Endothelial cell of umbilical vein (primary cell): ENCODE data around the gene ENHO. TPM values are rescaled to one million over a fixed set of nuclear protein-coding genes. Genes with fewer than 3 reads are reported as not detected.
"Not testable (repeated sequence)": the region's sequence is repeated elsewhere in the genome, so short reads cannot be mapped to it uniquely, and the experiment has no call there.

Experiments
- BruUV-seq: library from RNA; stranded (reverse); fragments of 400-500 nt; replicated peaks from 2 replicates; lab custom pipeline; 2021; lab: Mats Ljungman, UMichigan
- CTCF ChIA-PET: fragments of 300-600, 350-600 bp; sonication (Branson Sonifier 250); formaldehyde crosslinking; loops from one replicate; lab custom pipeline; 2021; ENCODE audit warnings: antibody characterized with exemption, inconsistent platforms; lab: Charles Lee
- POLR2A ChIA-PET: fragments of 300-600, 350-600 bp; sonication (Branson Sonifier 250); formaldehyde crosslinking; loops from one replicate; lab custom pipeline; 2021; ENCODE audit warnings: antibody characterized with exemption, inconsistent platforms; lab: Charles Lee
- DNase-seq: peaks from one replicate; pipeline ENCODE4 v3.0.0-alpha.2; 2011; ENCODE audit warnings: low read depth, low spot score
- FAIRE-seq: peaks from 2 replicates; lab custom pipeline; 2011; peaks lifted over from hg19 to GRCh38; lab: Jason Lieb, UNC
- H2AFZ ChIP-seq: 2 replicates; pipeline ENCODE4 v1.6.0; 2012; ENCODE audit warnings: low read depth, low read length, control low read depth, inconsistent platforms
- H3K27ac ChIP-seq: 2 replicates; pipeline ENCODE4 v1.5.1; 2011; ENCODE audit warnings: low read depth, mild to moderate bottlenecking, control low read depth, low read length, moderate library complexity; ENCODE audit not compliant: insufficient read depth
- H3K27me3 ChIP-seq, 2 experiments: 2 replicates each; pipeline versions ENCODE4 v1.6.0 to v1.6.1; 2011; ENCODE audit warnings: low read length in 2 of 2, mixed read lengths in 1 of 2; ENCODE audit not compliant: control insufficient read depth in 2 of 2, insufficient read depth in 2 of 2
- H3K36me3 ChIP-seq, 2 experiments: 2 replicates in 1 of 2; 3 replicates in 1 of 2; pipeline ENCODE4 v1.5.1; 2011; ENCODE audit warnings: low read length in 2 of 2, mild to moderate bottlenecking in 1 of 2, moderate library complexity in 1 of 2; ENCODE audit not compliant: control insufficient read depth in 2 of 2, insufficient read depth in 2 of 2; ENCODE audit errors: extremely low read depth in 1 of 2
- H3K4me1 ChIP-seq: 3 replicates; pipeline ENCODE4 v1.5.1; 2011; ENCODE audit warnings: mild to moderate bottlenecking, low read length; ENCODE audit not compliant: control insufficient read depth, insufficient read depth; ENCODE audit errors: extremely low read depth
- H3K4me2 ChIP-seq: 2 replicates; pipeline ENCODE4 v1.6.1; 2011; ENCODE audit warnings: low read length, control low read depth, mixed read lengths; ENCODE audit not compliant: insufficient read depth
- H3K4me3 ChIP-seq, 3 experiments: fragments of 200-600 bp in 1 of 3; sonication (generic), shearing (Covaris generic) in 1 of 3; replicated peaks in 1 of 3; 2 replicates each; pipeline ENCODE4 v1.5.1; 2011 to 2016; ENCODE audit warnings: control low read depth in 3 of 3, low read length in 3 of 3, mild to moderate bottlenecking in 2 of 3, inconsistent platforms in 1 of 3, low read depth in 1 of 3, moderate library complexity in 1 of 3; ENCODE audit not compliant: insufficient read depth in 1 of 3
- H3K79me2 ChIP-seq: 2 replicates; pipeline ENCODE4 v1.6.0; 2012; ENCODE audit warnings: low read length, inconsistent platforms; ENCODE audit not compliant: control insufficient read depth, insufficient read depth
- H3K9ac ChIP-seq: replicated peaks from 2 replicates; pipeline ENCODE3; 2011; ENCODE audit warnings: low read length, control low read depth; ENCODE audit not compliant: insufficient read depth; ENCODE audit errors: extremely low read depth
- H3K9me1 ChIP-seq: replicated peaks from 3 replicates; pipeline ENCODE4 v1.6.0; 2011; ENCODE audit warnings: mild to moderate bottlenecking, low read length; ENCODE audit not compliant: control insufficient read depth, insufficient read depth; ENCODE audit errors: extremely low read depth
- H3K9me3 ChIP-seq: replicated peaks from 2 replicates; pipeline ENCODE4 v1.5.1; 2012; ENCODE audit warnings: low read length, inconsistent platforms; ENCODE audit not compliant: control insufficient read depth, insufficient read depth
- H4K20me1 ChIP-seq: replicated peaks from 2 replicates; pipeline ENCODE3; 2011; ENCODE audit warnings: mild to moderate bottlenecking, low read length; ENCODE audit not compliant: control insufficient read depth, insufficient read depth; ENCODE audit errors: extremely low read depth
- EZH2 ChIP-seq: IDR thresholded peaks from 2 replicates; pipeline ENCODE4 v1.6.1; 2012; ENCODE audit warnings: borderline replicate concordance, low read depth, mild to moderate bottlenecking, moderate library complexity, low read length, inconsistent platforms; ENCODE audit not compliant: severe bottlenecking
- FOS ChIP-seq: IDR thresholded peaks from 2 replicates; pipeline ENCODE4 v1.6.1; 2011; ENCODE audit warnings: mild to moderate bottlenecking, low read length, moderate library complexity, borderline replicate concordance; ENCODE audit not compliant: insufficient read depth
- GATA2 ChIP-seq: IDR thresholded peaks from 2 replicates; pipeline ENCODE4 v1.7.0; 2011; ENCODE audit warnings: low read depth, mild to moderate bottlenecking, moderate library complexity, mixed read lengths, low read length; ENCODE audit not compliant: insufficient read length, insufficient read depth
- JUN ChIP-seq: IDR thresholded peaks from 2 replicates; pipeline ENCODE4 v1.6.1; 2011; ENCODE audit warnings: borderline replicate concordance, low read depth; ENCODE audit not compliant: insufficient read length, insufficient read depth
- MYC ChIP-seq: IDR thresholded peaks from one replicate; pipeline ENCODE4 v1.6.1; 2011; ENCODE audit warnings: mild to moderate bottlenecking, low read depth, low read length
- dilution Hi-C: fragments of 300-500 bp; cut with MboI; formaldehyde crosslinking; loops from one replicate; pipeline ENCODE4 v1.15.0; 2019; ENCODE audit warnings: low sequenced_read_pairs; ENCODE audit not compliant: extremely low pct_ligation_motif_present
- intact Hi-C: fragments of 100-400 bp; cut with micrococcal nuclease; formaldehyde crosslinking; loops from one replicate; pipeline ENCODE4 v1.10.0; 2022
- polyA plus RNA-seq, 4 experiments: library from polyadenylated mRNA; depleted of rRNA in 3 of 4; stranded (reverse) in 3 of 4; unstranded in 1 of 4; fragments of >200 nt; gene quantifications; 2 replicates each; pipeline versions ENCODE4 v1.2.1 to v1.2.3, GENCODE V29; 2011 to 2012; ENCODE audit warnings: missing spikeins in 1 of 4
- total RNA-seq: library from RNA; stranded (reverse); gene quantifications from 2 replicates; pipeline ENCODE4 v1.2.3, GENCODE V29; 2021
- TF ChIP-seq, protein P1 (sequence below): IDR thresholded peaks from 2 replicates; pipeline ENCODE4 v1.6.1; 2011; ENCODE audit not compliant: insufficient read depth, insufficient read length
- TF ChIP-seq, protein P2 (sequence below), 2 donors: IDR thresholded peaks; 1 replicate in 1 of 2; 2 replicates in 1 of 2; pipeline ENCODE4 v1.5.1; 2011; ENCODE audit warnings: low read length in 2 of 2, mild to moderate bottlenecking in 2 of 2, moderate library complexity in 2 of 2, control low read depth in 1 of 2, inconsistent platforms in 1 of 2, low read depth in 1 of 2; ENCODE audit not compliant: insufficient read depth in 1 of 2; ENCODE audit errors: extremely low read depth in 1 of 2

The ENHO gene
- total and polyA plus RNA-seq, 2 donors (not counting 3 experiments of a cell fraction or from before 2014, with no cell fraction given) = 0.10 TPM; not detected in 1

DNA sequence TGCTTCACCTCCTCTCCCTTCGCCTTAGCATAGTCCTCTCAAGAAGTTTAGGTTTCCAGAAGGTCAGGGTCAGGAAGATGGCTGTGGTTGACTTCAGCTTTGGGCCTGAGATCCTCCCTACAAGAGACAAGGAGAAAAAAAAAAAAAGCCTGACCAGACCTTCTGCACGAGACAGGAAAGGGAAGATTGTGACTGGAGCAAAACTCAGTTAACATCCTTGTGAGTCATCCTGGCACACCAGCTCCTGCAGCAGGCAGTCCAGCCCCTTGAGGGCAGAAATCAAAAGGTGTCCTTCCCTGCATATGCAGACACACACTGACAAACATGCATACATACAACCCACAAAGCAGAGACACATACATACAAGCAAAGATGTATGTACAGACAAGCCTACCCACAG, 18.0 kb upstream of the ENHO start:
- H3K27ac ChIP-seq = no peak overlapping the region
- H3K36me3 ChIP-seq = no peaks in the 10 kb centered on the region
- H3K9me3 ChIP-seq = no peaks in the 10 kb centered on the region
- H4K20me1 ChIP-seq = no peaks in the 10 kb centered on the region
- TF ChIP-seq JUN (peak; percentile 22), FOS (peak; percentile 71), MYC (no peak)
- no peak overlapping the region for H3K9ac ChIP-seq
- POLR2A ChIA-PET = interaction anchor here (0.6 kb wide), 1 partner anchor 53 kb away, joined by 3 read pairs; no protein-coding TSS in a partner anchor
- dilution Hi-C loops = no loop called here
- intact Hi-C loops = no loop called here
- no TSS peak for BruUV-seq
- H3K4me3 ChIP-seq = no peak overlapping the region
- H3K4me1 ChIP-seq = no peaks in the 10 kb centered on the region
- H3K9me1 ChIP-seq = no peaks in the 10 kb centered on the region
- peak; percentile 64 for FAIRE-seq
- H2AFZ ChIP-seq = no peak overlapping the region
- DNase-seq = peak; percentile 64
- H3K27me3 ChIP-seq = peaks cover 12 to 13% of the 10 kb centered on the region in 2 experiments
- CTCF ChIA-PET = interaction anchor here (0.7 to 3.1 kb wide), 5 partner anchors 22 to 137 kb away, joined by 3 to 8 read pairs (median 7); no protein-coding TSS in a partner anchor
- no peaks in the 10 kb centered on the region for H3K79me2 ChIP-seq
- no peak overlapping the region for H3K4me2 ChIP-seq

DNA sequence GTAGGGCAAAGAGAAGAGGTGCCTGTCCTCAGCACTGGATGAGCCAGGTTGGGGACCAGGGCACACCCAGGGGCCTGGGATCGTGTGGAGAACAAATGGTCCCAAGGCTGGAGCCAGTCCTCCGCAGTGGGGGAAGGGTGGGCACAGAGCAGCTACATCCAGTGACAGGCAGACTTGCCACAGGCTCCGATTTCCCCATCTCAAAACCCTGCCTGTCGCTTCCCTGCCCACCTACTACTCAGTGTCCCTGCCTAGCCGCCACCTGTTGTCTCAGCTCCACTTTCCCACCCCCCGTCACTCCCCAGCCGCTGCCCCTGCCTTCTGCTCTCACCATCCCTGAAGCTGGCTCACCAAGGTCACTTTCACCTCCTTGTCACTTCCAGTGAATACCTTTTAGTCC, 13.9 kb upstream of the ENHO start:
- no peak overlapping the region for H2AFZ ChIP-seq
- H3K4me3 ChIP-seq = no peak overlapping the region
- no peak overlapping the region for H3K27ac ChIP-seq
- peaks cover 15 to 20% of the 10 kb centered on the region in 2 experiments for H3K27me3 ChIP-seq
- CTCF ChIA-PET = interaction anchor here (1.1 to 1.4 kb wide), 3 partner anchors 11 to 133 kb away, joined by 3 to 8 read pairs (median 6); no protein-coding TSS in a partner anchor
- no peaks in the 10 kb centered on the region for H3K79me2 ChIP-seq
- DNase-seq = no peak
- H4K20me1 ChIP-seq = no peaks in the 10 kb centered on the region
- POLR2A ChIA-PET = no interaction called here
- no peak for FAIRE-seq
- H3K9ac ChIP-seq = no peak overlapping the region
- dilution Hi-C loops (no loop called here), intact Hi-C loops (no loop called here)
- no peak for TF ChIP-seq JUN
- no peak for TF ChIP-seq GATA2
- TF ChIP-seq, protein P1, sequence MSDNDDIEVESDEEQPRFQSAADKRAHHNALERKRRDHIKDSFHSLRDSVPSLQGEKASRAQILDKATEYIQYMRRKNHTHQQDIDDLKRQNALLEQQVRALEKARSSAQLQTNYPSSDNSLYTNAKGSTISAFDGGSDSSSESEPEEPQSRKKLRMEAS = no peak
- TF ChIP-seq, protein P2, sequence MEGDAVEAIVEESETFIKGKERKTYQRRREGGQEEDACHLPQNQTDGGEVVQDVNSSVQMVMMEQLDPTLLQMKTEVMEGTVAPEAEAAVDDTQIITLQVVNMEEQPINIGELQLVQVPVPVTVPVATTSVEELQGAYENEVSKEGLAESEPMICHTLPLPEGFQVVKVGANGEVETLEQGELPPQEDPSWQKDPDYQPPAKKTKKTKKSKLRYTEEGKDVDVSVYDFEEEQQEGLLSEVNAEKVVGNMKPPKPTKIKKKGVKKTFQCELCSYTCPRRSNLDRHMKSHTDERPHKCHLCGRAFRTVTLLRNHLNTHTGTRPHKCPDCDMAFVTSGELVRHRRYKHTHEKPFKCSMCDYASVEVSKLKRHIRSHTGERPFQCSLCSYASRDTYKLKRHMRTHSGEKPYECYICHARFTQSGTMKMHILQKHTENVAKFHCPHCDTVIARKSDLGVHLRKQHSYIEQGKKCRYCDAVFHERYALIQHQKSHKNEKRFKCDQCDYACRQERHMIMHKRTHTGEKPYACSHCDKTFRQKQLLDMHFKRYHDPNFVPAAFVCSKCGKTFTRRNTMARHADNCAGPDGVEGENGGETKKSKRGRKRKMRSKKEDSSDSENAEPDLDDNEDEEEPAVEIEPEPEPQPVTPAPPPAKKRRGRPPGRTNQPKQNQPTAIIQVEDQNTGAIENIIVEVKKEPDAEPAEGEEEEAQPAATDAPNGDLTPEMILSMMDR (IDR thresholded peaks at IDR 0.05; ENCODE audit: extremely low read depth in 1 of 2, insufficient read depth in 1 of 2, low read depth in 1 of 2, low read length in 2 of 2) = no peak
- TF ChIP-seq EZH2 = no peak
- TF ChIP-seq MYC = no peak
- BruUV-seq = no TSS peak
- H3K9me3 ChIP-seq = no peaks in the 10 kb centered on the region
- no peak overlapping the region for H3K4me2 ChIP-seq
- H3K9me1 ChIP-seq = no peaks in the 10 kb centered on the region
- H3K36me3 ChIP-seq = no peaks in the 10 kb centered on the region
- H3K4me1 ChIP-seq = no peaks in the 10 kb centered on the region

DNA sequence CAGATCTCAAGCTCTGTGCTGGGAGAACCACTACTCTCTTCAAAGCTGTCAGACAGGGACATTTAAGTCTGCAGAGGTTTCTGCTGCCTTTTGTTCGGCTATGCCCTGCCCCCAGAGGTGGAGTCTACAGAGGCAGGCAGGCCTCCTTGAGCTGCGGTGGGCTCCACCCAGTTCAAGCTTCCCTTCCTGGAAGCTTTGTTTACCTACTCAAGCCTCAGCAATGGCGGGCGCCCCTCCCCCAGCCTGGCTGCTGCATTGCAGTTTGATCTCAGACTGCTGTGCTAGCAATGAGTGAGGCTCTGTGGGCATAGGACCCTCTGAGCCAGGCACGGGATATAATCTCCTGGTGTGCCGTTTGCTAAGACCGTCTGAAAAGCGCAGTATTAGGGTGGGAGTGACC, 9.3 kb upstream of the ENHO start:
- H2AFZ ChIP-seq, DNase-seq, H3K27ac ChIP-seq, POLR2A ChIA-PET, H3K4me2 ChIP-seq, H3K9me3 ChIP-seq, dilution Hi-C loops, H3K36me3 ChIP-seq, H3K79me2 ChIP-seq, H4K20me1 ChIP-seq, H3K4me3 ChIP-seq, intact Hi-C loops, H3K4me1 ChIP-seq, H3K9ac ChIP-seq, FAIRE-seq, H3K9me1 ChIP-seq, BruUV-seq: not testable (repeated sequence)
- CTCF ChIA-PET = interaction anchor here (1.2 to 2.2 kb wide), 2 partner anchors 16 to 128 kb away, joined by 4 to 10 read pairs; no protein-coding TSS in a partner anchor
- H3K27me3 ChIP-seq = peaks cover 15 to 18% of the 10 kb centered on the region in 2 experiments
